GM12873 (cell line): ENCODE results near the gene OR2F1.

Experiments used
- CTCF ChIP-seq: IDR thresholded peaks from 2 replicates; pipeline ENCODE4 v1.5.1; 2012; ENCODE audit warnings: low read depth, mild to moderate bottlenecking, moderate library complexity, low read length, control low read depth; ENCODE audit not compliant: insufficient read depth; ENCODE audit errors: missing control alignments

The OR2F1 gene

GRCh38 chr7:143936087-143937009 lies 18.3 kb upstream of the OR2F1 start:
- no peak for TF ChIP-seq CTCF

DNA sequence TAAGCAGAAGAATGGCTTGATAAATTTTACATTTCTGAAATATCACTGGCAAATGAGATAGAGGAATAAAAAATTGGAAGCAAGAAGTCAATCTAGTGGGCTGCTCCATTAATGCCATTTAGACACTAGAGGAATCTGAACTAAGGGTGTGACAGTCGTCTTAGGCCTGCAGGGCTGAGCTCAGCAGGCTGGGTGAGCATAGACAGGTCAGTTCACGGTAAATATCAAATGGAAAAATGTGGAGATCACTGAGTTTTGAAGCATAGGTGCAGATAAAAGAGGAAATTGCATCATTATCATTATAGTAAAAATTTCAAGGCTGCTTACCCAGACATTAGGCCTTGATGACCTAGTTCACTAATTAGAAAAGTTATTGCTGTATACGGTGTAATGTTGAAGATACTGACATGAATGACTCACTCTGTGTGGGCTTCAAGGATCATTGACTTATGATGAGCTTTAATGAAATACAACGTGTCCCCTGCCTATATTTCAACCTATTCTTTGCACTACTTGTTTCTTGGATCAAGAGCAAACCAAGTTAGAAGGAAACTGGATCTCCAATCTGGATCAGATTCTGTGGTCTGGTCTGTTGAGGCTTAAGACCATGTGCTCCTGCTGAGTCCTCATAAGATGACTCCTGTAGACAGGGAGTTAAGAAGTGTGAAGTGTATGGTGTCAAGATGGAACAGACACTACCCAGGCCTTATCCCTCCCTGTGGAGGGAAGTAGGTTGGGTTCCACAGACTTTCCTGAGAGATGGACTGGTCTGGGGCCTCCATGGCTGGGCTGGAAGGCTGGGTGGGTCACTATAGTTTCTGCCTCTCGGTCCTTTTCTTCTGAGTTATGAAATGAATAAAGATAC lies 16.0 kb upstream of the OR2F1 start:
- no peak for TF ChIP-seq CTCF

DNA sequence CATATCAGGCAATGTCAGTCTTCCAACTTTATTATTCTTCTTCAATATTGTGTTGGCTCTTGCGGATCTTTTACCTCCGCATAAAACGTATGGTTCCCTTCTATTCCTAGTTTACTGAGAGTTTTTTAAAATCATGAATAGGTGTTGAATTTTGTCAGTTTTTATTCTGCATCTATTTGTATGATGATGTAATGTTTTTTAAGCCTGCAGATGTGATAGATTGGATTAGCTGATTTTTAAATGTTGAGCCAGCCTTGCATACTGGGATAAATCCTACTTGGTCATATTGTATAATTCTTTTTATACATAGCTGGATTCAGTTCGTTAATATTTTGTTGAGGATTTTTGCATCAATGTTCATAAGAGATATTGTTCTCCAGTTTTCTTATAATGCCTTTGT lies 9.2 kb upstream of the OR2F1 start:
- TF ChIP-seq CTCF: no peak

GRCh38 chr7:143947111-143947510 lies 7.5 kb upstream of the OR2F1 start:
- TF ChIP-seq CTCF: no peak

DNA sequence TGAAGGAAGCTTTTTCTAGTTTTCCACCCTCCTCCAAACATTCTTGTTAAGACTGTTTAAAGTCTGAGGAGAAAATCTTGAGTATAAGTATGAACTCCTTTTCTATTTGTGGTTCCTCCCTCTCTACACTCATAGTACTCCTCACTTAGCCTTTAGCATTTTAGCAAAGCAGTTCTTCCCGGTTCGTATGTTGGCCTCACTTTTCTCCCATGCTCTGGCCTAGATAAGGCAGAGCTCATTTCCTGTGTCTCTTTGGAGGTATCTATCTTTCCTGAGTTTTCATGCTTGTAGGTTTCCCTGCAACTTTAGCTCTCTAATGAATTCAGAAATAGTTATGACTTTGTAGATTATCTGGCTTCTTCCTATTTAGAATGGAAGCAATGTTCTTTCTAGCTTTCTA lies 5.9 kb upstream of the OR2F1 start:
- no peak for TF ChIP-seq CTCF

DNA sequence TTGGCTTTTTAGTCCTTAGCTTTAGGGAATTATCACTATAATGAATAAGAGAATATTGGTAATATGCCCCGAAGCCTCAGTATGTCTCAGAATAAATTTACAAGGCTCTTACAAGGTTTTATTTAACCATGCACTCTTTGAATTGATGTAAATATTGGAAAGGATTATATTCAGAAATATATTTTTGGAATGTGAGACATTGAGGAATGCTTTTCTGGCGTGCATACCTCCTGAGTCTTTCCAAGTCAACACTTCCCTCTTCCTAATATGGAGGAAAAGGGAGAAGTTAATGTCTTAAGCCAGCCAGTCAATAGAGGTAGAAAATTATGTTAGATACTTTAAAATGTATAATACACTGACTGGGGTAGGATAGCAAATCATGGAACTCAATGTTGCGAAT lies 1.2 kb upstream of the OR2F1 start:
- no peak for TF ChIP-seq CTCF

- TF ChIP-seq CTCF: no peak
Measured at GRCh38 chr7:143954135-143954534, 509 bp upstream of the OR2F1 start.
